K562 treated with DMSO at 1 percent for 4 hours (cell line): ENCODE results near the gene SMC1B. TPM values are rescaled to one million over a fixed set of nuclear protein-coding genes. Genes with fewer than 3 reads are reported as not detected.

Experiments used
- total RNA-seq: library from RNA; unstranded; fragments of 300-600 nt; gene quantifications from 2 replicates; pipeline ENCODE4 v1.2.3, GENCODE V29; 2022; ENCODE audit not compliant: insufficient read depth

SMC1B gene, protein sequence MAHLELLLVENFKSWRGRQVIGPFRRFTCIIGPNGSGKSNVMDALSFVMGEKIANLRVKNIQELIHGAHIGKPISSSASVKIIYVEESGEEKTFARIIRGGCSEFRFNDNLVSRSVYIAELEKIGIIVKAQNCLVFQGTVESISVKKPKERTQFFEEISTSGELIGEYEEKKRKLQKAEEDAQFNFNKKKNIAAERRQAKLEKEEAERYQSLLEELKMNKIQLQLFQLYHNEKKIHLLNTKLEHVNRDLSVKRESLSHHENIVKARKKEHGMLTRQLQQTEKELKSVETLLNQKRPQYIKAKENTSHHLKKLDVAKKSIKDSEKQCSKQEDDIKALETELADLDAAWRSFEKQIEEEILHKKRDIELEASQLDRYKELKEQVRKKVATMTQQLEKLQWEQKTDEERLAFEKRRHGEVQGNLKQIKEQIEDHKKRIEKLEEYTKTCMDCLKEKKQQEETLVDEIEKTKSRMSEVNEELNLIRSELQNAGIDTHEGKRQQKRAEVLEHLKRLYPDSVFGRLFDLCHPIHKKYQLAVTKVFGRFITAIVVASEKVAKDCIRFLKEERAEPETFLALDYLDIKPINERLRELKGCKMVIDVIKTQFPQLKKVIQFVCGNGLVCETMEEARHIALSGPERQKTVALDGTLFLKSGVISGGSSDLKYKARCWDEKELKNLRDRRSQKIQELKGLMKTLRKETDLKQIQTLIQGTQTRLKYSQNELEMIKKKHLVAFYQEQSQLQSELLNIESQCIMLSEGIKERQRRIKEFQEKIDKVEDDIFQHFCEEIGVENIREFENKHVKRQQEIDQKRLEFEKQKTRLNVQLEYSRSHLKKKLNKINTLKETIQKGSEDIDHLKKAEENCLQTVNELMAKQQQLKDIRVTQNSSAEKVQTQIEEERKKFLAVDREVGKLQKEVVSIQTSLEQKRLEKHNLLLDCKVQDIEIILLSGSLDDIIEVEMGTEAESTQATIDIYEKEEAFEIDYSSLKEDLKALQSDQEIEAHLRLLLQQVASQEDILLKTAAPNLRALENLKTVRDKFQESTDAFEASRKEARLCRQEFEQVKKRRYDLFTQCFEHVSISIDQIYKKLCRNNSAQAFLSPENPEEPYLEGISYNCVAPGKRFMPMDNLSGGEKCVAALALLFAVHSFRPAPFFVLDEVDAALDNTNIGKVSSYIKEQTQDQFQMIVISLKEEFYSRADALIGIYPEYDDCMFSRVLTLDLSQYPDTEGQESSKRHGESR
- not detected in 2 replicates for total RNA-seq

DNA sequence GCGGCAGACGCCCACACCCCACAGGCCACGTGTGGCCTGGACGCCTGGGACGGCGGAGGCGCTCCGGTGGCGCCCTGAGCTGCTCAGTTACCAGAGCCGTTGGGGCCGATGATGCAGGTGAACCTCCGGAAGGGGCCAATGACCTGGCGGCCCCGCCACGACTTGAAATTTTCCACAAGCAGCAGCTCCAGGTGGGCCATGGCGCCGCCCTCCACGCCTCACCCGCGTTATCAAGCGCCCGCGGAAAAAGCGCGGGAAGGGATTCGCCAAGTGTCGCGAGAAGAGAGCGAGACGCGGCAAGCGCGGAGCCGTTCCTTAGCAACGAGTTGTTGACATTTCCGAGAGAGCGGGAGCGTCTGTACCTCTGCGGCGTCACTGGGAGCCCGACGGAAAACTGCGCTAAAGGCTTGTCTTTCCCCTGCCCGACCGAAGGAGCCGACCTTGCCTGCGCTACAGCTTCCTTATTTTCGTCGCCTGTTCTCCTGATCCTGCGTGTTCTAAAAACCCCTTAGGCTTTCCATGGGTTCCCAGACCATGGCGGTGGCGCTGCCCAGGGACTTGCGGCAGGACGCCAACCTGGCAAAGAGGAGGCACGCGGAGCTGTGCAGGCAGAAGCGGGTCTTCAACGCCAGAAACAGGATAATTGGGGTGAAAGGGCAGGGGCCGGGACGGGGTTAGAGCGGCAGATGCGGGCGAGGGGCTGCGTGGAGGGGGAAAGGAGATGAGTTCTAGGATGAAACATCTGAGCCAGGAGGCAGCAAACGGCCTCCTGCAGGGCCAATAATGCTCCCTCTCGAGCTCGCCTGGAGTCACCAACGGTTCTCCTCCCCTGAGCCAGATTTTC, at the start of gene SMC1B, which contains the start of gene RIBC2:
Gene SMC1B (minus strand): TSS at position 232 of the 844 bp plus-strand sequence. CDS start 32 bp downstream, at position 200.
Gene RIBC2 (plus strand): TSS at position 326 of the 844 bp plus-strand sequence. CDS start 194 bp downstream, at position 520.

DNA sequence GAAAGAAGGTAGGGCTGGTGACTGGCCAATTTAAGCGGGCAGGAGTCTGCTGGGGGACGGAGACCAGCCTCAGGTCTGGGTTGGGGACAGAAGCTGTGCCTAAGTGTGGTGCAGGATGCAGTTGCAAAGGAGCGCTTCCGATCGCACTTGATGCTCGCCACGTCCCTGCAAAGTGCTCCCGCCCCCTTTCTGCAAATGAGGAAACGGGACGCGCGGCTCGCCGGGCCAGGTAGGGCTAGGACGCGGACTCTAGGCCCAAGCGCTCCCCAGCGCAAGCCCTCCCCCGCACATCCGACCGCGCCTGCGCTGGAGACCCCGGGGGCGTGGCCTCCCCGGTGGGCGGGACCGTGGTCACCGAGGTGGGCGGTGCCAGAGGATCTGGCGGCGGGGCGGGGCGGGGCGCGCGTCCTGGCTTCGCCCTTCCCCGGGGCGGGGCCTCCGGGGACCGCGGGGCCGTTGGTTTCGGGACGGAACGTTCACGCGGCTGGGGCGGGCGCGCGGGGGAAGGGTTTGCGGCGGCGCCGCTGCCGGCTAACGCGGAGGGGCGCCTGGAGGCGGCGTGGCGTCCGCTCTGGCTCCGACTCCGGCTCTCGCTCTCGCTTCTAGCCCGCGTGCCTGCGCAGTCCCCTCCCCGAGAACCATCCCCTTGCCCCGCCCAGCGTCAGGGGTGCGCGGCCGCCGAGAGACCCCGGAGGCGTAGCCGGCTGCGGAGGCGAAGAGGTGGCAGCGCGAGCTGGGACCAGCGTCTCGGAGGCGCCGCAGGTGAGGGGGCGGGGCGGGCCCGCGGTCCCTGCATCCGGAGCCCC, 103.8 kb downstream of the SMC1B start, which contains the start of gene FAM118A:
Gene FAM118A (plus strand): TSS at position 513 of the 806 bp plus-strand sequence. CDS start 12,446 bp downstream, outside the sequence.

Other genes starting within 250 kb of the SMC1B start
- gene NUP50, start 249.7 kb downstream of the SMC1B start, total RNA-seq = 34.2 and 59.9 TPM in 2 replicates
- 3.7 and 6.5 TPM in 2 replicates for gene KIAA0930, start 172.7 kb downstream of the SMC1B start, total RNA-seq
- not detected in 2 replicates for gene UPK3A, start 128.7 kb downstream of the SMC1B start, total RNA-seq
- 45.9 and 70.6 TPM in 2 replicates for gene FAM118A, start 103.7 kb downstream of the SMC1B start, total RNA-seq
- gene RIBC2, start 94 bp upstream of the SMC1B start, total RNA-seq = not detected in 2 replicates
- gene FBLN1, start 89.3 kb upstream of the SMC1B start, total RNA-seq = not detected in 2 replicates